Frontal cortex (tissue), 4 donors: ENCODE measurements around the gene WAS. TPM values are rescaled to one million over a fixed set of nuclear protein-coding genes. Genes with fewer than 3 reads are reported as not detected.
"Not testable (repeated sequence)": the region's sequence is repeated elsewhere in the genome, so short reads cannot be mapped to it uniquely, and the experiment has no call there.

Experiments used
- DNase-seq, 2 donors: peaks; one replicate each; pipeline ENCODE4 v3.0.0; 2012; ENCODE audit warnings: low spot score in 2 of 2
- FAIRE-seq: peaks from 2 replicates; lab custom pipeline; 2012; peaks lifted over from hg19 to GRCh38; lab: Jason Lieb, UNC
- total RNA-seq: library from RNA; depleted of rRNA; stranded (reverse); fragments of >200 nt; gene quantifications from one replicate; pipeline ENCODE4 v1.2.3, GENCODE V29; 2014
- donor health status: control.
- donor health status: control.
- donor health status: control.

Gene WAS
- total RNA-seq, 1 donor from 2014 or later: 2.0 TPM

DNA sequence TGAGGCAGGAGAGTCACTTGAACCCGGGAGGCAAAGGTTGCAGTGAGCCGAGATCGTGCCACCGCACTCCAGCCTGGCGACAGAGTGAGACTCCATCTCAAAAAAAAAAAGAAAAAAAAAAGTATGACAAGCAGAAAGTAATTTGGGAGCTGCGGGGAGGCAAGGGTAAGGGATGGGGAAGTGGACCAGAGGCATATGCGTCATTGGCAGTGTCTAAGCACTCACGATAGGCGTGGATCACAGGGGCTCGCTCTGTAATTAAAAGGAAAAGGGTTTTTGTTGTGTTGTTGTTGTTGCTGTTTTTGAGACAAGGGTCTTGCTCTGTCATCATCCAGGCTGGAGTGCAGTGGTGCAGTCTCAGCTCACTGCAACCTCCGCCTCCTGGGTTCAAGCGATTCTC, 804 bp upstream of the WAS start:
- FAIRE-seq, DNase-seq: not testable (repeated sequence)

DNA sequence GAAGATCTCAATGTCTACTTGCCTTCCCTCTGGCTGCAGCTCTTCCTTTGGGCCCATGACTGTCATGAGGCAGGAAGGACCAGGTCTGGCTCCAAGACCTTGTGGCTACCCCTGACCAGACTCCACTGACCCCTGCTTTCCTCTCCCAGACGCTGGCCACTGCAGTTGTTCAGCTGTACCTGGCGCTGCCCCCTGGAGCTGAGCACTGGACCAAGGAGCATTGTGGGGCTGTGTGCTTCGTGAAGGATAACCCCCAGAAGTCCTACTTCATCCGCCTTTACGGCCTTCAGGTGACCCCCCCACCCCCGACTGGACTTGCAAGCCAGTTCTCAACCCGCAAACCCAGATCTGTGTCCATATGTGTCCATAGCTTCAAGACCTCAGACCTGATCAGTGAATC, 535 bp downstream of the WAS start:
- FAIRE-seq (no peak), DNase-seq (no peak)

DNA sequence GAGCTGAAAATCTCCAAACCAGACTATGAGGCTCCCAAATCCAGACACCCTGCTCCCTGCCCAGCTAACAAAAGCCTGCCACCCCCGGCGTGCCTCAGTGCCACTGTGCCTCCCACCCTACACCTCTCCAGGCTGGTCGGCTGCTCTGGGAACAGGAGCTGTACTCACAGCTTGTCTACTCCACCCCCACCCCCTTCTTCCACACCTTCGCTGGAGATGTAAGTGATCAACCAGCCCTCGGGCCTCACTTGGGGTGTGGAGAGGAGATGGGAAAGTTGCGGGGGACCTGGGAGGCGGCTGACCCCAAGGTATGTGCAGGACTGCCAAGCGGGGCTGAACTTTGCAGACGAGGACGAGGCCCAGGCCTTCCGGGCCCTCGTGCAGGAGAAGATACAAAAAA, 1.8 kb downstream of the WAS start:
- DNase-seq: no peak
- FAIRE-seq: no peak

DNA sequence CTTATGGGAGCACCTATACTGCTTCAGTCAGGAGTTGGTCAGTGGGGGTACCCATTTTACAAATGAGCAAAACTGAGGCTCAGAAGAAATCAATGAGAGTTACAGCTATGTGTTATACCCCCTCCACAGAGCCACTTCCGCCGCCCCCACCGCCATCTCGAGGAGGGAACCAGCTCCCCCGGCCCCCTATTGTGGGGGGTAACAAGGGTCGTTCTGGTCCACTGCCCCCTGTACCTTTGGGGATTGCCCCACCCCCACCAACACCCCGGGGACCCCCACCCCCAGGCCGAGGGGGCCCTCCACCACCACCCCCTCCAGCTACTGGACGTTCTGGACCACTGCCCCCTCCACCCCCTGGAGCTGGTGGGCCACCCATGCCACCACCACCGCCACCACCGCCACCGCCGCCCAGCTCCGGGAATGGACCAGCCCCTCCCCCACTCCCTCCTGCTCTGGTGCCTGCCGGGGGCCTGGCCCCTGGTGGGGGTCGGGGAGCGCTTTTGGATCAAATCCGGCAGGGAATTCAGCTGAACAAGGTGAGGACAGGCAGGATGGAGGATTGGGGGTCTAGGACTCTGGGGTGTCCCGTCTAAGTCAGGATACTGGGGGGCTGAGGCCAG, 5.0 kb downstream of the WAS start:
- DNase-seq (no peak), FAIRE-seq (no peak)

DNA sequence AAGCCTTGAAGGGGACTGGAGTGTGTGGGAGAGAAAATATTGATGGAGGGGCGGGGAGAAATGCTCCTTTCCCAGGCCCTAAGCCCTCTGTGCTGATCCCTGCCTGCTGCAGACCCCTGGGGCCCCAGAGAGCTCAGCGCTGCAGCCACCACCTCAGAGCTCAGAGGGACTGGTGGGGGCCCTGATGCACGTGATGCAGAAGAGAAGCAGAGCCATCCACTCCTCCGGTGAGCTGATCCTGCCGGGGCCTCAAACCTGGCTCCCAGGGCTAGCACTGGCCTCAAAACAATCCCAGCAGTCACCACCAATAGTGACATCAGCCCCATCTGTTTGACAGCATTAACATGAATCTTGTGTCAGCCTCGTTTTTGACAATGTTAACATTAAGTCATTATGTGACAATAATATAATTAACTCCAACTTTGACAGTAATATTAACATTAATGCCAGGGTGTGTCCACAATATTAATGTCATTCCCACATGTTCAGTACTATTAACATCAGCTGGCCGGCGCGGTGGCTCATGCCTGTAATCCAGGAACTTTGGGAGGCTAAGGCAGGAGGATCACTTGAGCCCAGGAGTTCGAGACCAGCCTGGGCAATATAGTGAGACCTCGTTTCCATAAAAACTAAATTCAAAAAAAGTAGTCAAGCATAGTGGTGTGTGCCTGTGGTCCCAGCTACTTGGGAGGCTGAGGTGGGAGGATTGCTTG, 5.8 kb downstream of the WAS start:
- no peak for DNase-seq
- FAIRE-seq: no peak

DNA sequence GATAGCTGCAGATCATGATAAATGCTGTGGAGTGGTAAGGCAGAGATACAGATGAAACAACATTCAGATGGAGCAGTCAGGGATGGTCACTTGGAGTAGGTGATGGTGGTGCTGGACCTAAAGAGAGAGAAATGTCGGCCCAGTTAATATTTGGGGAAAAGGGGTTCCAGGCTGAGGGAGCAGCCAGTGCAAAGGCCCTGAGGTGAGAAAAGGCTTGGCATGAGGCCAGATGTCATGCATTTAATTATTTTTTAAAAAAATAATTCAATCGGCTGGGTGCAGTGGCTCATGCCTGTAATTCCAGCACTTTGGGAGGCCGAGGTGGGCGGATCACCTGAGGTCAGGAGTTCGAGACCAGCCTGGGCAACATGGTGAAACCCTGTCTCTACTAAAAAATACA, 8.1 kb downstream of the WAS start:
- not testable (repeated sequence) for DNase-seq, FAIRE-seq

DNA sequence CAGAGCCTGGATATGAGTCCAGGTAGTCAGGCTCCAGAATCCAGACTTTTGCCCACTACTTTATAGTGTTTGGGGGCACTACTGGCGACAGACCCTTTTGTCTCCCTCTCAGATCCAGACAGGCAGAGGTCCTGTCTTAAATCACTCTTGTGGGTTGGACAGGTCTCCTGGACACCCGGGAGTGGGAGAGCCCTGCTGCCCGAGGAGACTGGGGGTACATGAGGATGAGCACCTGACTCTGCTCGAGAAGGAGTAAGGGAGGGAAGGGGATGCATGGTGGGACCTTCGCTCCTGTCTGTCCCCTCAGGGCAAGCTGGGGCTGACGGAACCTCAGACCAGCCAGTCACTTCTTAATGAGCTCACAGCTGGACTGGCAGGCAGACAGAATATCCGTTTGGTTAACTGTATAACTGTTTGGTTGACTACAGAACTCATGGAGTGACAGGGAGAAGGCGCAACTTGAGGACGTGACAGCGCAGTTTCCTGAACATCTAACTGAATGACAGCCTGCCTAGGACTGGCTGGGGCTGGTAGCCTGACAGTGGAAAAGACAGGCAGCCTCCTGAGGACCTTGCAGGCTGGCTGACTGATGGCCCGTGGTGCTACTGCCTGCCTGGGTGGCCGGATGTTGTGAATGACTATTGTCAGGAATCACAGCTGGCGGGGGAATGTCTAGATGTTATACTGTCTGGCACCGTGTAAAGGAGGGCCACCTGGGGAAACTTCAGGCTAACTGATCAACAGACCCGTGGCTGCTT, 11.4 kb downstream of the WAS start:
- DNase-seq: no peak
- no peak for FAIRE-seq

DNA sequence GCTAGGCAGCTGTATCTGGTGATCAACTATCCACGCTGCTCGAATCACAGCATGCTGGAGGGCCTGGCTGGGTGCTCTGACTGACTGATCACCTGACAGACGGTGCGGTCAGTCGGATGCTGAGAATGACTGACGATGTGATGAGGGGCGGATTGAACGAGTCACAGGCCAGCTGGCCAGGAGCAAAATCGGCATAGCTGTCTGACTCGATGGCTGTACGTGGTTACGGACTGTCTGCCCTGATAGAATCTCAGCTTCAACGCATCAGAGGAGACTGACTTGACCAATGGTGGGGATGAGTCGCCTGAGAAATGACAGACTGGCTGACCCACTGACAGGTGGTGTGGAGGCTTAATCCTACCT, 11.9 kb downstream of the WAS start:
- DNase-seq (no peak), FAIRE-seq (no peak)

DNA sequence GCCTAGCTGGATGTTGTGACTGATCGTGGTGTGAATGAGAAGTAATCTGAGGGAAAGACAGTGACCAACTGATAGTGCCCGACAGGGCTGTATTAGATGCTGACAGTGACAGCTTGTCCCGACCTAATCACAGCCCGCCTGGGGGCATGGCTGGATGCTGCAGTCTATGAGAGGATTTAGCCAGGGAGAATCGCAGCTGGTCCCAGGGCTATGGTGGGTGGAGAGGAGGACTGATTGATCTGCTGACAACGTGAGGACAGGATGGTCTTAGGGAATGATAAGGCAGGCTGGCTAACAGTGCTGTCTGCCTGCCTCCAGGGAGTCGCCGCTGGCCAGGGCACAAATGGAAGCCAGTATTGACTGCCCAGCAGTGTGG, 12.3 kb downstream of the WAS start:
- DNase-seq: no peak
- no peak for FAIRE-seq

DNA sequence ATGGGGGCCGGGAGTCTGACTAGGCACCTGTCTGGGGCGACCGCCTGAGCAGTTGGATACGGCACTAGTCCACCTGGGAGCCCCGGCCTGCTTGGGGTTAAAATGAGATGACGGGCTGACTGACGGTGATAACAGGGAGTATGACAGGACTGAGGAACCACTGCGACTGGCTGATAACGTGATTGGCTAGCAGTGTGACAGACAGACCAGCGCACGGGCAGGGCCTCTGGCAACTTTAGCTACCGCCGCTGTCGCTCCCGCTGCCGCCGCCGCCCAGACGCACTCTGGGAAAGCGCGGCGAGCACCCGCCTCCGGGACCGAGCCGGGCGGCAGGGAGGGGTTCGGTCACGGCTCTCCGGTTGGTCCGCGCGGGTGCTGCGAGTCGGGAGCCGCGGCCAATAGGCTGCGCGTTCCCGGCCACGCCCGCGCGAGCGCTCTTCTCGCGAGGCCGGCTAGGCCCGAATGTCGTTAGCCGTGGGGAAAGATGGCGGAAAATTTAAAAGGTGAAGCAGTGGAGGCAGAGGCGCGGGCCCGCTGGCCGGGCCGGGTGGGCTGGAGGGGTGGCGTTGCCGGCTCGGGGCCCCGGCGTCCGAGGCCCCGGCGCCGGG, 12.8 kb downstream of the WAS start, which contains the start of gene SUV39H1:
SUV39H1 (plus strand) TSS at position 434 of the 608 bp plus-strand sequence; CDS start at position 485, 51 bp downstream.
- no peak for FAIRE-seq

DNA sequence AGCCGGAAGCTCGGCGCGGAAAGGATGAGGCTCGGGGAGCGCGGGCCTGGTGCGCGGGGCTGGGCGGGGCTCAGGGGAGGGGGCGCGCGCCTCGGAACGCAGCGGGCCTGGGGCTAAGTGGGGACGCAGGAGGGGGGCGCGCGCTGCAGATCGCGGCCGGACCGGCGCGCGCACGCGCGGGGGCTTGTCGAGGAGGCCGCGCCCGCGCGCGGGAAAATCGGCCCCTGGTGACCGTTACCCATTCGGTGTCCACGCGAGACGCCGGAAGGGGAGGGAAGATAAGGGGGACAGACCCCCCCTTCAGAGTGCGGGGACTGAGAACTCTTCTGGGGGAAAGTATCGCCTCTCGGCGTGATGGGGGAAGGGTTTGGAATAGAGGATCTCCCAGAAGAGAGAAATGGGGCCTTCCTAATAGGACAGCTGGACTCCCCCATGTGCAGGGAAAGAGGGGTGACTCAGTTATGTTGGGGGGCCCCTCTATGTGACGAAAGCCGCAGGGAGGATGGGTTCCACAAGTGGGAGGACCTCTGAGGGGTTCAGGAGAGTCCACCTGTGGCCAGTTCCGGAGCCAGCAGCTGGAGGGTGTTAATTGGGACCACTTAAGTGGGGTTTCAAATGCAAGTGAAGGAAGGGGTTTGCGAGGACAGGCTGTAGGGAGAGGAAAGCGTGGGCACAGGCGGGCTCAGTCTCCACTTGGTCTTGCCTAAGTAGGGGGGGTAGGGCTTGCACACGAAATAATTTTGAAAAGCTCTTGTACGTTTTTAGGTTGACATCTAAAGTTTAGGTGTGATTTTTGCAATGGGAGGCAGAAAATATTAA, 13.5 kb downstream of the WAS start:
- no peak for FAIRE-seq
- no peak for DNase-seq

More for the DNA sequence above, 12.8 kb downstream of the WAS start, which contains the start of gene SUV39H1:
- DNase-seq: peak; percentile 92 to 94

DNA sequence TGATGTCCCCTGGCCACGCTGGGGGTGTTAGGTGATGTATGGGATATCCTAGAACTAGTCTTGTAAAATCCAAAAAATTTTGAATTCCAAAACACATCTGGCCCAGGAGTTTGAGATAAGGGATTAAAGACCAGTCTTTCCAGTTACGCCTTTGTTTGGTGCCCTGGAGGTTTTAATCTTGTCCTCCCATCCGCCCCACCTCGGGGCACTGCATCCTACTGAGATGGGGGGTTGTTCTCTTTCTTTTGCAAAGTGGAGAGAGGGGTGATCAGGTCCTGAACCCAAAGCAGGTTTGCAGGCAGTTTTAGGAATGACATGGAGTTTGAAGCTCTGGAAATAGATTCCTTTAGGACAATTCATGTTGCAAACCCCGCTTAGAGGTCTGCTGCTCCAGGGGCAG, 14.7 kb downstream of the WAS start:
- DNase-seq (no peak), FAIRE-seq (no peak)

DNA sequence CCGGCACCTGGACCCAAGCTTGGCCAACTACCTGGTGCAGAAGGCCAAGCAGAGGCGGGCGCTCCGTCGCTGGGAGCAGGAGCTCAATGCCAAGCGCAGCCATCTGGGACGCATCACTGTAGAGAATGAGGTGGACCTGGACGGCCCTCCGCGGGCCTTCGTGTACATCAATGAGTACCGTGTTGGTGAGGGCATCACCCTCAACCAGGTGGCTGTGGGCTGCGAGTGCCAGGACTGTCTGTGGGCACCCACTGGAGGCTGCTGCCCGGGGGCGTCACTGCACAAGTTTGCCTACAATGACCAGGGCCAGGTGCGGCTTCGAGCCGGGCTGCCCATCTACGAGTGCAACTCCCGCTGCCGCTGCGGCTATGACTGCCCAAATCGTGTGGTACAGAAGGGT, 16.6 kb downstream of the WAS start:
- FAIRE-seq (no peak), DNase-seq (no peak)

DNA sequence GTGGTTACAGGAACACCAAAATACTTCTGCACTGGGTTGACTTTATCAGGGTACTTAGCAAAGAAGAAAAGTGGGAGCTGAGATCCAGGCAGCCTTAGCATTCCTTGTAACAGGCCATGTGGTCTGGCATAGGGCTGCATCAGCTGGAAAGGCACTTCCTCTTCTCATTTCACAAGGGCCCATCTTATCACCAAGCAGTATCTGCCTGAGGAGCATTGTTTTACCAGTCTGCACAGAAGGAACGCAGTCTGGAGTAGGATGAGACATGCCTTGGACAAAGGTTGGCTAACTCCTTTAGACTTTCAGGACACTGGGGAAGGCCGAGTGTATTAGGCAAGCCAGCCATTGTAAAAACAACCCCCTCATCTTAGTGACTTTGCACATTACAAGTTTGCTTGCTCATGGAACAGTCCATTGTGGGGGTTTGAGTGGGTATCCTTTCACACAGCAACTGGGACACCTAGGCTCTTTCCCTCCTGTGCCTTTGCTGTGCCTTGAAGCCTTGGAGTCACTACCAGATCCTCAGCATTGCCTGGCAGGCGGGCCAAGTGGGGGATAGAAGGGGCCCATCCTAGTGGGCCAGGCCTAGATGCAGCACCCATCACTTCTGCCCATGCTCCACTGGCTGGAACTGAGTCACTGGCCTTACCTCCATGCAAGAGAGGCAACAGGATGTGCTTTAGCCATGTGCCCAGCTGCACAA, 17.5 kb downstream of the WAS start:
- DNase-seq: no peak
- FAIRE-seq: no peak

DNA sequence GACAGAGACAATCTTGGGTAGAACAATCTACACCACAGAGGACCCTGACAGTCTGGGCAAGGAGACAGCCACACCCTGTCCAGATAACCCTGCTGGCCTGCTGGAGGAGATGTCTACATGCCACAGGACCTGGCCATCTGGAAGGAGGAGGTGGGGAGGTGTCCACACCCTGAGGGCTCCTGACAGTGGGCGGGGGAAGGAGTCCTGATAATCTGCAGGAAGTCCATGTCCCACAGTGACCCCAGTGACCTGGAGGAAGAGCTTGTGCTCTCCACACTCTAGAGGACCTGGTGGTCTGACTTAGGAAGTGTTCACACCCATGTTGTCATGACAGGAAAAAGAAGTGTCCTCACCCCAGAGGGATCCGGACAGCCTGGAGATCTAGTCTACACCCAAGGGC, 18.4 kb downstream of the WAS start:
- DNase-seq (no peak), FAIRE-seq (no peak)

DNA sequence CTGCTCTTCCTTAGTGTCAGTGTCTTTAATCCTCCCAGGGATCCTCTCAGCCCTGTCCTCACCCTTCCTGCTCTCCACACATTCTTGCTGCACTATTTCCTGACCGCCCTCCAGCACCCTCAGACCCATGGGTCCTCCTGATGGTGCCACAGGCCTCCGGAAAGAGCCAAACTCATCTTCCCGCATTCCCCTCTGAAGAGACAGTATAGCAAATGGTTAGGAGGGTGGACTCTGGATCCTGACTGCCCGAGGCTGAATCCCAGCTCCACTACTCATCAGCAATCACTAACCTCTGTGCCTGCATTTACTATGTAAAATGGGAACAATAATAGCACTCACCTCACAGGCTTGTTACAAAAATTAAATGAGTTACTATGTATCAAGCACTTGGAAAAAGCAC, 19.1 kb downstream of the WAS start:
- no peak for FAIRE-seq
- no peak for DNase-seq

DNA sequence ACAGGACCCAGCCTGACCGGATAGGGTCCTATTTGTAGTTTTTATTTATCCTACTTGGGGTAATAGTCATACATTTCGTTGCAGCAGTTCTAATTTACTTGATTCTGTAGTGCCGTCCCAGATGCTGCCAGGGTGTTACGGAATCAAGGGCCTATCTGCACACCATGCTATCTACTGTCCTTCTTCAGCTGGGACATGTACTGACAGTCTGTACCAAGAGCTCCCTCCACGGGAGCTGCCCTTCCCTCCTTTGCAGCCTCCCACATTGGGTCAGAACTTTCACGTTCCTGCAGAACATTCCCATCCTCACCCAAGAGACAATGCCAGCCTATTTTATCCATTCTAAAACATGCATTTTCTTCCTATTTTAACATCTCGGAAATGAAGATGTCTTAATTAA, 19.6 kb downstream of the WAS start:
- DNase-seq (no peak), FAIRE-seq (no peak)

DNA sequence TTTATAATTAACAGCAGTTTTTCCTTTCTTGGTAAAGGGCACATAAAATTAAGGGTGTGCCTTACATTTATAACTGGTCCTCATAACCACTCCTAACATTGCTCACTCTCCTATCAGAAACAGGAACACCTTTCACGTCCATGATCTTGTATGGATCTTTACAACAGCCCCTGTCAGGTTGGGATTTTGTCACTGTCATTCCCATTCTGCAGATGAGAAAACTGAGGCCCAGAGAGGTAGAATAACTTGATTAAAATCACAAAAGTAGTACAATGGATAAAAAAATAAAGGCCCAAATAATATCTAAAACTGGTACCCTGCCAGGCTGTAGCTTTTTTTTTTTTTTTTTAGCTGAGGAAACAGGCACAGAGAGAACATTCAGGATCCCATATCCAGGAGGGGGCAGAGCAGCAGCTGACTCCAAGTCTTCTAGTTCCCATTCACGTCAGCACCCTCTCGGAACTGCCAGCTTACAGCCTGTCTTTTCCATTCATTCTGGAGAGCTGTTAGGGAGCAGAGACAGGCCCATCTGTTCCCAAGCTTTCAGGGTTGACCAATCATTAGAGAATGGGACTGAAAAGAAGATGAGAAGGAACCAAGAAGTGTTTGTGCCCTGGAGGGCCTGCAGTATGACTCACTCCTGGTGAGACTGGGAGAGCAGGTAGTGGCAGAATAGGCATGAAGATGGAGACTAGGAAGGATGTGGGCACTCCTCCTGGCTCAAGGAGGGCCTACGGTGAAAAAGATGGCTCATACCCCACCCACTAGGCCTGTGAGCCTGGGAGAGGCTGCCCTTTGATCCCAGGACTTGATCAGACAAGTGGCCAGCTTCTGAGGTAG, 20.3 kb downstream of the WAS start:
- no peak for FAIRE-seq
- DNase-seq: peak in 1 of 2 donors; percentile 45
